Fibroblast of lung (primary cell): Measurements from ENCODE around the gene PDCD1LG2.

Experiments used
- CTCF ChIP-seq, 2 donors: IDR thresholded peaks in 1 of 2; conservative IDR thresholded peaks in 1 of 2; 1 replicate in 1 of 2; 2 replicates in 1 of 2; pipeline ENCODE4 v1.5.1; 2011 to 2012; ENCODE audit warnings: low read length in 2 of 2, control low read depth in 1 of 2, inconsistent platforms in 1 of 2, low read depth in 1 of 2, mild to moderate bottlenecking in 1 of 2
- EZH2 ChIP-seq: IDR thresholded peaks from 2 replicates; pipeline ENCODE4 v1.5.1; 2012; ENCODE audit warnings: low read length, control low read depth, mild to moderate bottlenecking; ENCODE audit errors: missing control alignments

GRCh38 chr9:5561828-5562488, 51.6 kb downstream of the PDCD1LG2 start:
- TF ChIP-seq CTCF (conservative IDR thresholded peaks at IDR 0.05 in 1 of 2, IDR thresholded peaks at IDR 0.05 in 1 of 2; ENCODE audit: low read depth in 1 of 2, low read length in 2 of 2) (no peak), EZH2 (no peak)
